ENCODE results near the gene AGPAT3.
"Not testable (repeated sequence)": the region's sequence is repeated elsewhere in the genome, so short reads cannot be mapped to it uniquely, and the experiment has no call there.

The AGPAT3 gene

GRCh38 chr21:43864962-43865539 is at the start of gene AGPAT3:
Gene AGPAT3, plus strand, starts transcription at chr21:43865223. Its CDS starts 94,459 bp downstream, at chr21:43959682.
- peak; percentile 59 for DNase-seq

- DNase-seq, result no peak
These were observed 49.0 kb upstream of the AGPAT3 start for GRCh38 chr21:43815991-43816390.

GRCh38 chr21:43816611-43817071 is 48.4 kb upstream of the AGPAT3 start:
- no peak for DNase-seq

- DNase-seq, result peak; percentile 54
These were observed 47.6 kb upstream of the AGPAT3 start for GRCh38 chr21:43817157-43818086.

- peak; percentile 78 for DNase-seq
These were observed 46.3 kb upstream of the AGPAT3 start for GRCh38 chr21:43818685-43819084.

- no peak for DNase-seq
These were observed 45.3 kb upstream of the AGPAT3 start for GRCh38 chr21:43819511-43820405.

- no peak for DNase-seq
These were observed 44.6 kb upstream of the AGPAT3 start for GRCh38 chr21:43820466-43820865.

GRCh38 chr21:43822166-43822565 is 42.9 kb upstream of the AGPAT3 start:
- not testable (repeated sequence) for DNase-seq

- not testable (repeated sequence) for DNase-seq
These were observed 42.3 kb upstream of the AGPAT3 start for GRCh38 chr21:43822741-43823140.

GRCh38 chr21:43824333-43825241 is 40.4 kb upstream of the AGPAT3 start:
- DNase-seq, result peak; percentile 58

- DNase-seq, result no peak
These were observed 39.6 kb upstream of the AGPAT3 start for GRCh38 chr21:43825242-43825935.

GRCh38 chr21:43825936-43826622 is 38.9 kb upstream of the AGPAT3 start:
- DNase-seq, result no peak

- no peak for DNase-seq
These were observed 38.4 kb upstream of the AGPAT3 start for GRCh38 chr21:43826623-43826974.

- no peak for DNase-seq
These were observed 37.9 kb upstream of the AGPAT3 start for GRCh38 chr21:43827015-43827611.

GRCh38 chr21:43829161-43829560 is 35.9 kb upstream of the AGPAT3 start:
- DNase-seq, result no peak

GRCh38 chr21:43829575-43830119 is 35.4 kb upstream of the AGPAT3 start:
- DNase-seq, result peak; percentile 42

- DNase-seq, result no peak
These were observed 32.9 kb upstream of the AGPAT3 start for GRCh38 chr21:43832158-43832550.

GRCh38 chr21:43832648-43833047 is 32.4 kb upstream of the AGPAT3 start:
- DNase-seq, result no peak

- peak; percentile 19 for DNase-seq
These were observed 30.7 kb upstream of the AGPAT3 start for GRCh38 chr21:43834146-43834905.
